Measurements from ENCODE around the gene VSIG4. TPM values are rescaled to one million over a fixed set of nuclear protein-coding genes. Genes with fewer than 3 reads are reported as not detected.
A peak's percentile ranks its signal among the peaks of the same experiment; 100 is the strongest.

The VSIG4 gene
- total RNA-seq, 1 donor from 2014 or later: not detected

DNA sequence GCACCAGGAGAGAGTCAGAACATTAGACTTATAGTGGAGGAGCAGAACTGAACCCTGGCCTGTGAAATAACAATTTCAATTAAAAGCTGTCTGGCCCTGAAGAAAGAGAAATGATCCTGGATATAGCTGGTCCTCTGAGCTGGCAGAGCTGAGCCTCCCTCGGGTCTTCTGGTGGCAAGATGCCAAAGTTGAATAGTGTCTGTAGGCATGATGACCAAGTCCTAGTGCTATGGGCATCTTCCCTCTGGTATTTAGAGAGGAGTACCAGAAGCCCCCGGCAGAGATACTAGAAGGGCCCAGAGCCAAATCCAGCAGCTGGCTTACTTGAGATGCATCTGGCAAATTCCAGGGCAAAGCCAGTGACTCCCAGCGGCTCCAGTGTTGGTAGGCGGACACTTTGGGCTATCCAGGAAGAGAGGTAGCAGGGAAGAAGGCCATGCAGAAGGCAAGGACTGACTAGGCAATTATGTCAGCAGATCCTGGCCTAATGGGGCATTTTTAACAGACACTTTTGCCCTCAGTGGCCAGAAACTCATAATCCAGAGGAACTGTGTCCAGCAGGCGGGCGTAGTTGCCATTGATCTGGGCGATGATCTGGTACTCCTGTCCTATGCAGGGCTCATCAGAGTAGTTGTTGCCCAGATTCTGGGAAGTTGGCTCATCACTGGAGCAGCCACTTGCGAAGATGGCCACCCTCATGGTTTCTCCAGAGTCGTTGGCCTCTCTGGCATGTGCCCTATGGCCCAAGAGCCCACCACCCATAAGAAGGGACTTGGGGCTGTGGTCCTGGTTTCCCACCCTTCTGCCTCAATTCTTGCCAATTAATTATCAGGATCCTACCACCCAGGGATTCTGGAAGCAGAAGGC, 17.9 kb downstream of the VSIG4 start:
- no peak for DNase-seq (ENCODE audit: low spot score)
- H3K4me3 Mint-ChIP-seq (ENCODE audit: low read depth): no peak overlapping the region
- no peak overlapping the region for H3K27ac Mint-ChIP-seq
- intact Hi-C loops (cut with micrococcal nuclease): no loop called here
- H3K4me1 Mint-ChIP-seq (ENCODE audit: low read depth): peaks cover 48% of the 10 kb centered on the region
- no peaks in the 10 kb centered on the region for H3K27me3 Mint-ChIP-seq (ENCODE audit: low read depth)
- H3K36me3 Mint-ChIP-seq (ENCODE audit: low read depth): peaks cover 14% of the 10 kb centered on the region
- H3K9me3 Mint-ChIP-seq: no peaks in the 10 kb centered on the region

DNA sequence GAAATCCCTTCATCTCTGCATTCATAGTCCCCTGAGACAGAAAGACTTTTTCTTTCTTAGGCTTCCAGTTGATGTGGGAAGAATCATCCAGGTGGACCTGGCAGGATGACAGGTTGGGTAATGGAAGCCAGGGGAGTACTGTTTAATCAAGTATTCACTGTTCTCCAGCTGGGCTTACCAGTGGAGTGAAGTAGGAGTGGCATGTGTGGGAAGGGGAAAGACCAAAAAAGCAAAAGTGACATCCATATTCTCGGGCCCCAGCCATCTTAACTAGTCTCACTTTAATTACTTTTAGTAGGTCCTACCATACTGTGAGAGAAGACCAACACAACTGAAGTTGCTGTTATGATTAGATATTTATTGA, 18.5 kb downstream of the VSIG4 start:
- DNase-seq (ENCODE audit: low spot score): no peak
- intact Hi-C loops (cut with micrococcal nuclease): no loop called here
- Mint-ChIP-seq H3K27ac (no peak overlapping the region), H3K4me3 (ENCODE audit: low read depth) (no peak overlapping the region), H3K36me3 (ENCODE audit: low read depth) (peaks cover 14% of the 10 kb centered on the region), H3K27me3 (ENCODE audit: low read depth) (no peaks in the 10 kb centered on the region), H3K9me3 (no peaks in the 10 kb centered on the region), H3K4me1 (ENCODE audit: low read depth) (peaks cover 54% of the 10 kb centered on the region)

DNA sequence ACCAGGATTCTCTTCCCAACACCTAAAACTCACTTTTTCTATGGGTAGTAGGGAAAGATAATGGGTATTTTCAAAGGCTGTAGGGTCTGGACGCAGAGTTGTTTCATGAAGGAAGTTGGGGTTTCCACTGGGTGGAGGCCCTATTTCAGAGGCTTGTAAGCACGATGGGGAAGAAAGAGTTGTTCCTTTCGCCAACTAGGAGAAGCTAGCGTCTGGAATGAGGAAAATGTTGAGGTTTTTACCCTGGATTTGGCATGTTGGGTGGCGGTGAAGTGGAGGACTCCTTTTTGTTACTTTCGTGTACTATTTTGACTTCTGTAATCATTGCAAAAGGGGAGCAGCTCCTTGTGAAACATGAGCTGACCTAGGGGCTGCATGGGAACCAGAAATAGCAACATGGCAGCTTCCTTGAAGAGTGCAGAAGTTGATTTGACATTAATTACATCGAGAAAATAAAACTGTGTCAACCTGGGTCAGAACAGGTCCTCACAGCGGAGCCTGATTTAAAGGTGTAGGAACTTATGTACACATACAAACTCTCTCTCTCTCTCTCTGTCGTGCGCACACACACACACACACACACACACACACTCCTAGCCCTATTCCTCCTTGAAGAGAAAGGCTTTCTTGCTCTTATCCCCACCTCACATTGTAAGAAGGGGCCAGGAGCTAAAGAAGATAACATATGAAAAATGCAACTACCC, 19.1 kb downstream of the VSIG4 start:
- Mint-ChIP-seq H3K4me3 (ENCODE audit: low read depth) (no peak overlapping the region), H3K4me1 (ENCODE audit: low read depth) (peaks cover 56% of the 10 kb centered on the region), H3K9me3 (no peaks in the 10 kb centered on the region), H3K36me3 (ENCODE audit: low read depth) (peaks cover 14% of the 10 kb centered on the region), H3K27me3 (ENCODE audit: low read depth) (no peaks in the 10 kb centered on the region), H3K27ac (no peak overlapping the region)
- DNase-seq (ENCODE audit: low spot score): no peak
- intact Hi-C loops (cut with micrococcal nuclease): no loop called here

DNA sequence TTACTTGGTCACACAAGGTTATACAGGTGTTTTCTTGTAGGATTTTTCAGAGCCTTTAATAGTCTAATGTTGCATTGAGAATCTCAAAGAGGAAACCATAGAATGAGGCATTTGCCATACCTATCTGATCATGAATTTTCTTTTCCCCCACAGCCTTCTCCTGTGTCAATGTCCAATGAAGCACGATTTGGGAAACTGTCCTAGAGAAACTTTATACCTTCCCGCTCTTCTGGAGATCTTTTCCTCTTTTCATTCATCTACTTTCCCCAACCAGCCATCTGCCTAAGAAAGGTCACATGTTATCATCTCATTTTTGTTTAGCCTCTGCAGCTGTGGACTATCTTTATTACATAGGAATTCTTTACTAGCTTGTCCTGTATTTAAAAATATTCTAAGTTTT, 19.9 kb downstream of the VSIG4 start:
- peaks cover 58% of the 10 kb centered on the region for H3K4me1 Mint-ChIP-seq (ENCODE audit: low read depth)
- H3K9me3 Mint-ChIP-seq: no peaks in the 10 kb centered on the region
- peaks cover 14% of the 10 kb centered on the region for H3K36me3 Mint-ChIP-seq (ENCODE audit: low read depth)
- intact Hi-C loops (cut with micrococcal nuclease): loop anchor here (5.0 to 10.0 kb wide), 4 partner anchors 295 to 1043 kb away; partner anchors contain the start of genes MSN and ZC4H2
- H3K27me3 Mint-ChIP-seq (ENCODE audit: low read depth): no peaks in the 10 kb centered on the region
- H3K27ac Mint-ChIP-seq: no peak overlapping the region
- DNase-seq (ENCODE audit: low spot score): no peak
- no peak overlapping the region for H3K4me3 Mint-ChIP-seq (ENCODE audit: low read depth)

DNA sequence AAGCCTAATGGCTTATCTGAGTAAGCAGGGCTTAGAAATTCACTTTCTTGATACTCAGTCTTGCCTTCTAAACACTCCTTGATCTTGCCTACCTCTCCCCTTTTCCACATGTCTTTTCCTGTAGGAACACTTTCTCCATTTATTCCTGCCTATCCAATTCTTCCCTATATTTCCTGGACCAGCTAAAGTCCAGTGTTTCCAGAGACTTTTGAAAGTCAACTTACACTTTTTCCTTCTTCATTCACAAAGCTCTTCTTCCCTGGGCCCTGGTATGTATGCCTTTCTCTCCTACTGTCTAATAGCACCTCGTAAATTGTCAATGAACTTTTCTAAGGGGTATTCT, 20.6 kb downstream of the VSIG4 start:
- intact Hi-C loops (cut with micrococcal nuclease): loop anchor here (5.0 to 10.0 kb wide), 4 partner anchors 294 to 1042 kb away; partner anchors contain the start of genes MSN and ZC4H2
- peaks cover 14% of the 10 kb centered on the region for H3K36me3 Mint-ChIP-seq (ENCODE audit: low read depth)
- H3K27me3 Mint-ChIP-seq (ENCODE audit: low read depth): no peaks in the 10 kb centered on the region
- no peak for DNase-seq (ENCODE audit: low spot score)
- no peak overlapping the region for H3K4me3 Mint-ChIP-seq (ENCODE audit: low read depth)
- no peaks in the 10 kb centered on the region for H3K9me3 Mint-ChIP-seq
- no peak overlapping the region for H3K27ac Mint-ChIP-seq
- peaks cover 65% of the 10 kb centered on the region for H3K4me1 Mint-ChIP-seq (ENCODE audit: low read depth)

DNA sequence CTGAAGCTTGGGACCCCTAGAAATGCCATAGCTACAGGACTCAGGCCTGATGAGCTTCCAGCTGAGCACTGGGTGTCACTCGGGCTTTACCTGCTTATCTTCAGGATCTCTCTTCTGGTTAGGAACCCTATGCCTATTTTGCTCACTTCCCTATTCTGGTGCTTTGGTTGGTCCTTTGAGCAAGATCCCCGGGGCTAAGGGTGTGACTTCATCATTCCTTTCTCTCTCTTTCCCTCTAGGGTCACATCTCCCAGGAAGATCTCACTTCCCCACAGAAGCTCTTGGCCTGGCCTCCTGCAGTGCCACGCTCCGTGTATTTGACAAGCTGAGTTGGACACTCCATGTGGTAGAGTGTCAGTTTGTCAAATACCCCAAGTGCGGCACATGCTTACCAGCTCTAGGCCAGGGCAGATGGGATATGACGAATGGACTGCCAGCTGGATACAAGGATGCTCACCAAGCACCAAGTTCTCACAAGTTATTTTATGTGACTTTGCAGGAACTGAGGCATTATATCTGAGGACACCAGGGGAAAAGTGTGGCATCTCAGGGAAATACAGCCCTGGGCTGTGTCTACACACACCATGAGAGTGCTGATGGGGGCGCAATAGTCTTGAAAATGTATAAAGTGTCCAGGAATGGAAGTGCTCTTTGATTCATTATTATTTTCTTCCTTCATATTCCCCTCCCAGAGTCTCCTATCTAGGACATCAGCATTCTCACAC, 21.1 kb downstream of the VSIG4 start:
- peaks cover 69% of the 10 kb centered on the region for H3K4me1 Mint-ChIP-seq (ENCODE audit: low read depth)
- no peak overlapping the region for H3K4me3 Mint-ChIP-seq (ENCODE audit: low read depth)
- H3K9me3 Mint-ChIP-seq: no peaks in the 10 kb centered on the region
- intact Hi-C loops (cut with micrococcal nuclease): loop anchor here (5.0 to 10.0 kb wide), 4 partner anchors 294 to 1041 kb away; partner anchors contain the start of genes MSN and ZC4H2
- H3K27me3 Mint-ChIP-seq (ENCODE audit: low read depth): no peaks in the 10 kb centered on the region
- DNase-seq (ENCODE audit: low spot score): no peak
- peaks cover 14% of the 10 kb centered on the region for H3K36me3 Mint-ChIP-seq (ENCODE audit: low read depth)
- H3K27ac Mint-ChIP-seq: no peak overlapping the region

DNA sequence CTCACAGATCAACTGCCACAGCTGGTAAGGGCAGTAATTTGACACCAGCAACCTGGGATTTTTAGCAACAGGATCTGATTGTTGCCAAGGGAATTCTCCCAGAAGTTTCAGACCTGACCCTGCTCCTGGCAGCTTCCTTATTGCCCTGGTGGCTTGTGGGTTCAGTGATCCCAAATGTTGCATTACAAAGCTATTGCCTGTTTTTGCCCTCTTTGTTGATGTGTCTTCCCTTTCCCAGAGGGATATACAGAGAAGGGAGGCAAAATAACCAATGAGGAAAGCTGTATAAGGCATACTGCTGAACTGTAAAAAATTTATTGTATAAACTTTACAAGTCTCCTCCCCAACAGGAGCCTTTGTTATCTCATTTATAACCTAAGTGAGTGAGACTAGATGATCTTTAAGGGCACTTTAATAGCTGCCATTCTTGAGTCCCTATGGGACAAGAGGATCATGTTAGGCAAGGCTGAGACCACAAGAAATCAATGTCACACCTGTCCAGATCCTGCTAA, 22.2 kb downstream of the VSIG4 start:
- Mint-ChIP-seq H3K4me1 (ENCODE audit: low read depth) (peaks cover 77% of the 10 kb centered on the region), H3K36me3 (ENCODE audit: low read depth) (peaks cover 14% of the 10 kb centered on the region), H3K27ac (peak overlapping the region; percentile 67), H3K9me3 (no peaks in the 10 kb centered on the region), H3K27me3 (ENCODE audit: low read depth) (no peaks in the 10 kb centered on the region), H3K4me3 (ENCODE audit: low read depth) (peak overlapping the region; percentile 62)
- no peak for DNase-seq (ENCODE audit: low spot score)
- intact Hi-C loops (cut with micrococcal nuclease): loop anchor here (2.0 to 10.0 kb wide), 6 partner anchors 17 to 1040 kb away; partner anchors contain the start of genes MSN and ZC4H2

DNA sequence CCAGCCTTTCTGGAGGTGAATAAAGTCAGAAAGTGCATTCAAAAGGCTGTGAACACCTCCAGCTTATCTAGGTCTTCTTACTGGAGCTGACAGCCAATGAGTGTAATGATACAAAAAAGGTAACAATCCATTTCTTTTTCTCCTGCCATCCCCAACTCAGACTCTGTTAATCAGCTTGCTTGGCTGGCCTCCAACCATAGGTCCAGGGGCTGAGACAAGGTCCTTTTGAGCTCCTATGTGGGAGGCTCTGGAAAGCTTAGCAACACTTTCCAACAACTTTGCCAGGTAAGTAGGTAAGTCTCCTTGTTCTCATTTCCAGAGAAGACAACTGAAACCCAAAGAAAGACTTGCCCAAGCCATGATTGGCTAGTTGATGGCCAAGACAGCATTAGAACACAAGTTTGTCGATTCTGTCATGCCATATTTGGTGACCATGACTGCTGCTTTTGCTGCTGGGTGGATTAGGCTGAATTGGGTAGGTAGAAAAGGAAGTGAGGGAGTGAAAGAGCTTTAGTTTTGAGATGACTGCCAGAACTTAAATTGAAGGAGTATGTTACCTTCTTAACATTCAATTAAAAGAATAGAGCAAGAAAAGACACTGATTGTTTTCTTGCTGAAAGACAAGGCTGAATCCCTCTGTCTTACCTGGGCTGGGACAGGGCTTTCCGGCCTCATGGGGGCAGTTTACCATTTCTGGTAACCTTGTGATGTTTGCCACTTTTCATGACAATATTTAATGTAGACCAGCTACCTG, 22.8 kb downstream of the VSIG4 start:
- DNase-seq (ENCODE audit: low spot score): no peak
- intact Hi-C loops (cut with micrococcal nuclease): loop anchor here (2.0 to 10.0 kb wide), 6 partner anchors 18 to 1040 kb away; partner anchors contain the start of genes MSN and ZC4H2
- H3K4me1 Mint-ChIP-seq (ENCODE audit: low read depth): peaks cover 81% of the 10 kb centered on the region
- peaks cover 14% of the 10 kb centered on the region for H3K36me3 Mint-ChIP-seq (ENCODE audit: low read depth)
- H3K4me3 Mint-ChIP-seq (ENCODE audit: low read depth): peak overlapping the region; percentile 62
- H3K9me3 Mint-ChIP-seq: no peaks in the 10 kb centered on the region
- H3K27ac Mint-ChIP-seq: peak overlapping the region; percentile 67
- no peaks in the 10 kb centered on the region for H3K27me3 Mint-ChIP-seq (ENCODE audit: low read depth)

DNA sequence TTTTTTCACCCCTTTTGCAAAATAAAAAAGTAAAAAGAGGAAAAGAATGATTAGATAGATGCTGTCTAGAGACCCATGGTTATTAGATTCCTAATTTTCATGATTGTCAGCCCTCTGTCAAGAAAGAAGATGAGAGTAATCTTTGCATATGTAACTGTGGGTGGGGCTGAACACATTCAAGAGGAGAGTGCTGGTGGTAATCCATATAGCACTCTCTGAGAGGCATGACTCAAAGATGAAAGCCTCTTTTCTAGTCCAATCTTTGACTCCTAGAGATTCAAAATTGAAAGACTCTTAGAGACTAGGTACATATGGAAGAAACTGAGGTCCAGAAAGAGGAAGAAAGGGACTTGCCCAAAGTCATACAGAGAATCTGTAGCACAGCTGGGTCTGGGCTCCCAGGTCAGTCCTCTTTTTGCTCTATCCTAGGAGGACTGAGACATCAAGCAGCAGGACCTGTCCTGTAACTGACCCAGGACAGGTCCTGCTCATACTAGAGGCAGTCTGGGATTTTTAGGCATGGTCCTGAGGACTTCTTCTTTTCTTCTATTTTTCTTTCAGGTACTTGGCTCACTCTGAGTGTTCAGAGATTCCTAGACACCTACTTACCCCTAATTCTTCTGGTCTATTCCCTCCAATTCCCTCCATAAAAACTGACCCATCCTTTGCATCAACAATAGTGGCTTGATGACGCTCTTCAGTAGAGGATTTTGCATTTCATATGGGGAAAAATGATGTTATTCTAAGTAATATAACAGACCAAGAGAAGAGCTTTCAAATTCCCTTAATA, 23.8 kb downstream of the VSIG4 start:
- intact Hi-C loops (cut with micrococcal nuclease): loop anchor here (2.0 to 10.0 kb wide), 6 partner anchors 19 to 1039 kb away; partner anchors contain the start of genes MSN and ZC4H2
- Mint-ChIP-seq H3K27me3 (ENCODE audit: low read depth) (no peaks in the 10 kb centered on the region), H3K27ac (peak overlapping the region; percentile 46), H3K36me3 (ENCODE audit: low read depth) (peaks cover 17% of the 10 kb centered on the region), H3K9me3 (no peaks in the 10 kb centered on the region), H3K4me3 (ENCODE audit: low read depth) (peak overlapping the region; percentile 62), H3K4me1 (ENCODE audit: low read depth) (peaks cover 79% of the 10 kb centered on the region)
- no peak for DNase-seq (ENCODE audit: low spot score)

DNA sequence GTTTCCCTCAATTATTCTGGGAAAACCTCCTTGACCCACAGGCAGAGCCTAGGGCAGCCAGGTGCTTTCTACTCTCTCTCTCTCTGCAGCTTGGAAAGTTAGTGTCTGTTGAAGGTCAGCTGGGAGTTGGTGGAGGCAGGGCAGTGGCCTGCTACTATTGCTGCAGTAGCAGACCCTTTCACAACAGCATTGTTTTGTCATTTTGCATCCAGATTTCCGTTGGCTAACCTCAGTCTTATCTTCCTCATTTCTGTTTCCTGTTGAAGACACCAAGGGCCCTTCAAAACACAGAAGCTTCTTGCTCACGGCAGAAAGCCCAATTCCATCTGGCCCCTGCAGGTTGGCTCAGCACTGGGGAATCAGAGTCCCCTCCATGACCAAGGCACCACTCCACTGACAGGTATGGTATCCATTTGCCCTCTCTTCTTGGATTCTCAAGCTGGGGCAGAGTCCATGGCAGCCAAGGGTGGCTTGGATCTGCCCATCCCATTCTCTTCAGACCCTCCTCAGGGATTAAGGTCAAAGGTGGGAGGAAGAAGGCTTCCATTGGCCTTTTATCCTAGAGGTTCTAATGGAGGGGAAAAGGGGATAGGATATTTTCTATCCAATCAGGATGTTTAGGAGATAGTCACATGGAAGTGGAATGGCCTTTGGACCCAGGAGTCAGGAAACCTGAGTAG, 24.6 kb downstream of the VSIG4 start:
- Mint-ChIP-seq H3K4me3 (ENCODE audit: low read depth) (peak overlapping the region; percentile 62), H3K9me3 (no peaks in the 10 kb centered on the region), H3K4me1 (ENCODE audit: low read depth) (peaks cover 77% of the 10 kb centered on the region), H3K36me3 (ENCODE audit: low read depth) (peaks cover 20% of the 10 kb centered on the region), H3K27me3 (ENCODE audit: low read depth) (no peaks in the 10 kb centered on the region), H3K27ac (peak overlapping the region; percentile 73)
- DNase-seq (ENCODE audit: low spot score): peak; percentile 17
- intact Hi-C loops (cut with micrococcal nuclease): loop anchor here (5.0 to 10.0 kb wide), 4 partner anchors 290 to 1038 kb away; partner anchors contain the start of genes MSN and ZC4H2

DNA sequence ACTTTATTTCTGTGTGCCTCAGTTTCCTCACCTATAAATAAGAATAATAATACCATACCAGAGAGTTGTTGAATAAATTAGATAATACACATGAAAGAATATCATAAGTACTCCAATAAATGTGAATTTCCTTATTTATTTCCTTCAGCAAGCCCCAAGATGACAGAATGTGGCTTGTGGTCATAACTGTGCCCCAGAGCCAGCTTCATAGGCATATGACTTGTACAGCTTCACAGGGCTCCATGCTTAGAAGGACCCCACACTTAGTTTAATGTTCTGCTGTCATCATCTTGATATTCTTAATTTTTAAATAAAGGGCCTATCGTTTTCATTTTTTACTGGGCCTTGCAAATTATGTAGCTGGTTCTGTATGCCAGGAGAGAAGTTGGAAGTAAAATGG, 25.3 kb downstream of the VSIG4 start:
- Mint-ChIP-seq H3K4me3 (ENCODE audit: low read depth) (no peak overlapping the region), H3K36me3 (ENCODE audit: low read depth) (peaks cover 15% of the 10 kb centered on the region), H3K27me3 (ENCODE audit: low read depth) (no peaks in the 10 kb centered on the region), H3K27ac (peak overlapping the region; percentile 73), H3K4me1 (ENCODE audit: low read depth) (peaks cover 71% of the 10 kb centered on the region), H3K9me3 (no peaks in the 10 kb centered on the region)
- intact Hi-C loops (cut with micrococcal nuclease): loop anchor here (10.0 kb wide), 3 partner anchors 290 to 420 kb away; partner anchors contain the start of gene MSN
- no peak for DNase-seq (ENCODE audit: low spot score)
